GM12878 (cell line): ENCODE results near the gene GZF1. TPM values are rescaled to one million over a fixed set of nuclear protein-coding genes. Genes with fewer than 3 reads are reported as not detected.
A peak's percentile ranks its signal among the peaks of the same experiment; 100 is the strongest.

ENCODE experiments used
- ATAC-seq: fragments of 200-7000 bp; cut with Tn5 transposase; 3 replicates; pipeline ENCODE4 v1.9.1; 2020; ENCODE audit warnings: mild to moderate bottlenecking, moderate library complexity
- BruUV-seq: library from RNA; stranded (reverse); fragments of 400-500 nt; replicated peaks from 2 replicates; lab custom pipeline; 2021; lab: Mats Ljungman, UMichigan
- CTCF ChIA-PET: fragments of 300-600 bp; sonication (Branson Sonifier 250); formaldehyde crosslinking; extraction: SDS; loops from one replicate; lab custom pipeline; 2021; ENCODE audit warnings: inconsistent platforms; lab: Yijun Ruan, JAX
- POLR2A ChIA-PET: fragments of 350-600 bp; formaldehyde crosslinking; extraction: SDS; loops from one replicate; lab custom pipeline; 2021; ENCODE audit warnings: inconsistent platforms; lab: Charles Lee
- RAD21 ChIA-PET: fragments of 300-600 bp; sonication (Branson Sonifier 250); formaldehyde crosslinking; loops from one replicate; lab custom pipeline; 2023; ENCODE audit warnings: antibody characterized with exemption; ENCODE audit not compliant: unreplicated experiment; lab: Charles Lee
- SMC1A ChIA-PET: fragments of 300-600 bp; sonication (Branson Sonifier 250); formaldehyde crosslinking; loops from one replicate; lab custom pipeline; 2023; ENCODE audit not compliant: unreplicated experiment, uncharacterized antibody; lab: Charles Lee
- DNase-seq: peaks from one replicate; pipeline ENCODE4 v3.0.0-alpha.2; 2011; ENCODE audit warnings: low read depth, low spot score
- FAIRE-seq: peaks from 3 replicates; lab custom pipeline; 2011; peaks lifted over from hg19 to GRCh38; lab: Jason Lieb, UNC
- H2AFZ ChIP-seq: 2 replicates; pipeline ENCODE4 v1.6.0; 2011; ENCODE audit warnings: low read depth, low read length, control low read depth; ENCODE audit not compliant: control insufficient read depth
- H3K27ac ChIP-seq: 2 replicates; pipeline ENCODE4 v1.5.1; 2011; ENCODE audit warnings: control low read depth; ENCODE audit not compliant: control insufficient read depth, insufficient read depth
- H3K27me3 ChIP-seq, 2 experiments: replicated peaks in 1 of 2; 2 replicates each; pipeline versions ENCODE4 v1.6.0 to v1.6.1; 2011; ENCODE audit warnings: low read length in 1 of 2; ENCODE audit not compliant: control insufficient read depth in 2 of 2, insufficient read depth in 2 of 2
- H3K36me3 ChIP-seq, 2 experiments: 2 replicates each; pipeline ENCODE4 v1.5.1; 2011; ENCODE audit warnings: low read length in 1 of 2; ENCODE audit not compliant: control insufficient read depth in 2 of 2, insufficient read depth in 2 of 2
- H3K4me1 ChIP-seq: 2 replicates; pipeline ENCODE4 v1.6.1; 2011; ENCODE audit warnings: mild to moderate bottlenecking, low read length, moderate library complexity, mixed read lengths; ENCODE audit not compliant: control insufficient read depth, insufficient read depth
- H3K4me2 ChIP-seq: 2 replicates; pipeline ENCODE4 v1.6.0; 2011; ENCODE audit warnings: control low read depth; ENCODE audit not compliant: control insufficient read depth, insufficient read depth
- H3K4me3 ChIP-seq: fragments of 200-600 bp; sonication (generic); 2 replicates; pipeline ENCODE4 v1.5.1; 2016
- H3K79me2 ChIP-seq: 2 replicates; pipeline ENCODE4 v1.6.0; 2011; ENCODE audit warnings: low read length; ENCODE audit not compliant: control insufficient read depth, insufficient read depth
- H3K9ac ChIP-seq: 2 replicates; pipeline ENCODE4 v1.8.0; 2011; ENCODE audit warnings: low read length, control low read depth, mixed read lengths; ENCODE audit not compliant: control insufficient read depth, insufficient read depth
- H3K9me3 ChIP-seq: replicated peaks from 3 replicates; pipeline ENCODE4 v1.5.1; 2011; ENCODE audit warnings: mild to moderate bottlenecking, low read length; ENCODE audit not compliant: control insufficient read depth, insufficient read depth
- H4K20me1 ChIP-seq: 2 replicates; pipeline ENCODE4 v1.6.0; 2011; ENCODE audit not compliant: control insufficient read depth, insufficient read depth
- CBX3 ChIP-seq: fragments of 200-600 bp; sonication (generic); IDR thresholded peaks from 2 replicates; pipeline ENCODE4 v1.6.1; 2016; ENCODE audit warnings: low read depth, borderline replicate concordance
- E2F4 ChIP-seq: IDR thresholded peaks from 2 replicates; pipeline ENCODE4 v1.6.1; 2012; ENCODE audit warnings: low read depth, low read length, improper control_type of control experiment
- PKNOX1 ChIP-seq: fragments of 450-650 bp; IDR thresholded peaks from 2 replicates; pipeline ENCODE4 v1.6.1; 2016; ENCODE audit warnings: mild to moderate bottlenecking
- RAD51 ChIP-seq: fragments of 450-650 bp; IDR thresholded peaks from 2 replicates; pipeline ENCODE4 v1.6.1; 2016; ENCODE audit warnings: moderate library complexity, mild to moderate bottlenecking, inconsistent platforms
- in situ Hi-C: fragments of 300-500 bp; cut with MboI; formaldehyde crosslinking; loops from 9 replicates; pipeline ENCODE4 v1.14.3; 2018; ENCODE audit warnings: mixed read lengths
- intact Hi-C: fragments of 100-400 bp; cut with micrococcal nuclease; formaldehyde crosslinking; loops from one replicate; pipeline ENCODE4 v1.14.2; 2022; ENCODE audit not compliant: unreplicated experiment
- polyA plus RNA-seq, 11 experiments: library from polyadenylated mRNA; depleted of rRNA in 4 of 11; unstranded in 6 of 11; stranded (reverse) in 5 of 11; fragments of >200 nt; fragmentation: Nextera tagmentation in 4 of 11; fragmentation: Illumina TruSeq in 1 of 11; extraction: Ambion mirVana in 4 of 11; extraction: Trizol in 1 of 11; gene quantifications; 1 replicate in 1 of 11; 2 replicates in 10 of 11; pipeline versions ENCODE4 v1.2.1 to v1.2.3, GENCODE V29; 2011 to 2016; ENCODE audit warnings: inconsistent platforms in 2 of 11, missing spikeins in 2 of 11, low read depth in 1 of 11
- total RNA-seq, 4 experiments: library from RNA; depleted of rRNA in 3 of 4; stranded (reverse); fragments of >200 nt in 3 of 4; fragmentation: Illumina TruSeq in 1 of 4; extraction: Trizol in 1 of 4; gene quantifications; 2 replicates each; pipeline versions ENCODE4 v1.2.1 to v1.2.3, GENCODE V29; 2013 to 2021

The GZF1 gene
- total and polyA plus RNA-seq, 10 of the 15 experiments (the other 5 are each of a cell fraction or from before 2014, with no cell fraction given), result 2.2 to 19.5 (median 9.7) TPM

GRCh38 chr20:23417861-23418260 is 55.9 kb downstream of the GZF1 start:
- TF ChIP-seq PKNOX1 (peak; percentile 35; the same call in 1 of the 2 replicates), CBX3 (no peak), E2F4 (no peak), RAD51 (no peak)
- Histone ChIP-seq H3K9me3 (no peaks in the 10 kb centered on the region), H3K4me3 (no peak overlapping the region), H2AFZ (no peak overlapping the region), H3K4me2 (no peak overlapping the region), H3K27me3 (no peaks in the 10 kb centered on the region), H3K9ac (no peak overlapping the region), H3K4me1 (peaks cover 11% of the 10 kb centered on the region), H3K36me3 (no peaks in the 10 kb centered on the region), H4K20me1 (no peaks in the 10 kb centered on the region), H3K27ac (no peak overlapping the region), H3K79me2 (peaks cover 58% of the 10 kb centered on the region)
- ChIA-PET RAD21 (interaction anchor here (1.1 to 2.7 kb wide), 4 partner anchors 9 to 68 kb away, joined by 3 to 14 read pairs (median 7); partner anchors contain the start of gene NXT1), CTCF (interaction anchor here (0.9 to 9.4 kb wide), 6 partner anchors 10 to 225 kb away, joined by 3 to 56 read pairs (median 5); partner anchors contain the start of gene NXT1), POLR2A (interaction anchor here (0.7 to 5.3 kb wide), 6 partner anchors 8 to 1638 kb away, joined by 3 to 36 read pairs (median 8); partner anchors contain the start of genes GZF1 and NXT1), SMC1A (interaction anchor here (0.7 to 2.1 kb wide), 6 partner anchors 9 to 80 kb away, joined by 3 to 7 read pairs (median 4); no protein-coding TSS in a partner anchor)
- DNase-seq (no peak), ATAC-seq (no peak), FAIRE-seq (no peak)
- BruUV-seq, result no TSS peak
- in situ Hi-C loops (loop anchor here (10.0 kb wide), 1 partner anchor 57 kb away; no protein-coding TSS in a partner anchor), intact Hi-C loops (no loop called here)
